HEK293 (cell line): ENCODE measurements around the gene PPARGC1A.

Source experiments
- BCL11A ChIP-seq: fragments of 450-650 bp; formaldehyde crosslinking; IDR thresholded peaks from 2 replicates; pipeline ENCODE4 v1.5.1; 2016; ENCODE audit warnings: low read depth, missing biosample characterization, missing genetic modification characterization
- CTCF ChIP-seq: fragments of 450-650 bp; formaldehyde crosslinking; IDR thresholded peaks from 2 replicates; pipeline ENCODE4 v1.5.1; 2016; ENCODE audit warnings: missing biosample characterization, missing genetic modification characterization
- REPIN1 ChIP-seq: fragments of 450-650 bp; formaldehyde crosslinking; IDR thresholded peaks from 2 replicates; pipeline ENCODE4 v1.5.1; 2017; ENCODE audit warnings: missing biosample characterization, missing genetic modification characterization, low read depth
- SCRT1 ChIP-seq: fragments of 450-650 bp; formaldehyde crosslinking; IDR thresholded peaks from 2 replicates; pipeline ENCODE4 v1.5.1; 2016; ENCODE audit warnings: missing biosample characterization, missing genetic modification characterization, borderline replicate concordance
- SP3 ChIP-seq: fragments of 450-650 bp; formaldehyde crosslinking; IDR thresholded peaks from 2 replicates; pipeline ENCODE4 v1.5.1; 2016; ENCODE audit warnings: missing biosample characterization, missing genetic modification characterization
- SP7 ChIP-seq: fragments of 450-650 bp; formaldehyde crosslinking; IDR thresholded peaks from 2 replicates; pipeline ENCODE4 v1.5.1; 2016; ENCODE audit warnings: missing biosample characterization, missing genetic modification characterization
- TSHZ1 ChIP-seq: fragments of 450-650 bp; formaldehyde crosslinking; IDR thresholded peaks from 2 replicates; pipeline ENCODE4 v1.5.1; 2016; ENCODE audit warnings: missing biosample characterization, missing genetic modification characterization, borderline replicate concordance
- WT1 ChIP-seq: fragments of 450-650 bp; formaldehyde crosslinking; IDR thresholded peaks from 2 replicates; pipeline ENCODE4 v1.5.1; 2016; ENCODE audit warnings: missing biosample characterization, missing genetic modification characterization
- ZNF155 ChIP-seq: fragments of 450-650 bp; formaldehyde crosslinking; IDR thresholded peaks from 2 replicates; pipeline ENCODE4 v1.5.1; 2016; ENCODE audit warnings: missing biosample characterization, missing genetic modification characterization
- ZNF18 ChIP-seq: fragments of 450-650 bp; formaldehyde crosslinking; IDR thresholded peaks from 2 replicates; pipeline ENCODE4 v1.5.1; 2016; ENCODE audit warnings: missing biosample characterization, missing genetic modification characterization
- ZNF19 ChIP-seq: fragments of 450-650 bp; formaldehyde crosslinking; IDR thresholded peaks from 2 replicates; pipeline ENCODE4; 2016; ENCODE audit warnings: missing biosample characterization, missing genetic modification characterization, low read depth
- ZNF2 ChIP-seq: fragments of 450-650 bp; formaldehyde crosslinking; IDR thresholded peaks from 2 replicates; pipeline ENCODE4 v1.5.1; 2016; ENCODE audit warnings: missing biosample characterization, missing genetic modification characterization
- ZNF292 ChIP-seq: fragments of 450-650 bp; formaldehyde crosslinking; IDR thresholded peaks from 2 replicates; pipeline ENCODE4 v1.5.1; 2016; ENCODE audit warnings: low read depth, missing biosample characterization, missing genetic modification characterization, borderline replicate concordance
- ZNF324 ChIP-seq: fragments of 450-650 bp; formaldehyde crosslinking; IDR thresholded peaks from 2 replicates; pipeline ENCODE4 v1.5.1; 2016; ENCODE audit warnings: missing biosample characterization, missing genetic modification characterization
- ZNF391 ChIP-seq: fragments of 450-650 bp; formaldehyde crosslinking; IDR thresholded peaks from 2 replicates; pipeline ENCODE4 v1.5.1; 2016; ENCODE audit warnings: low read depth, missing biosample characterization, missing genetic modification characterization, borderline replicate concordance
- ZNF394 ChIP-seq: fragments of 450-650 bp; formaldehyde crosslinking; IDR thresholded peaks from 2 replicates; pipeline ENCODE4 v1.5.1; 2016; ENCODE audit warnings: missing biosample characterization, missing genetic modification characterization, mild to moderate bottlenecking, moderate library complexity, borderline replicate concordance
- ZNF488 ChIP-seq: fragments of 450-650 bp; formaldehyde crosslinking; IDR thresholded peaks from 2 replicates; pipeline ENCODE4 v1.5.1; 2016; ENCODE audit warnings: missing biosample characterization, missing genetic modification characterization
- ZNF544 ChIP-seq: fragments of 450-650 bp; formaldehyde crosslinking; IDR thresholded peaks from 2 replicates; pipeline ENCODE4 v1.5.0; 2017; ENCODE audit warnings: missing biosample characterization, missing genetic modification characterization
- ZNF561 ChIP-seq: fragments of 450-650 bp; IDR thresholded peaks from 2 replicates; pipeline ENCODE4 v1.5.1; 2018; ENCODE audit warnings: missing biosample characterization, missing genetic modification characterization, borderline replicate concordance
- ZNF596 ChIP-seq: fragments of 450-650 bp; IDR thresholded peaks from 2 replicates; pipeline ENCODE4 v1.5.0; 2018; ENCODE audit warnings: missing biosample characterization, mild to moderate bottlenecking, missing genetic modification characterization, moderate library complexity
- ZNF629 ChIP-seq: fragments of 450-650 bp; formaldehyde crosslinking; IDR thresholded peaks from 2 replicates; pipeline ENCODE4 v1.5.1; 2017; ENCODE audit warnings: missing biosample characterization, missing genetic modification characterization
- ZNF660 ChIP-seq: fragments of 450-650 bp; IDR thresholded peaks from 2 replicates; pipeline ENCODE4 v1.5.1; 2018; ENCODE audit warnings: missing biosample characterization, mild to moderate bottlenecking, missing genetic modification characterization
- ZNF692 ChIP-seq: fragments of 450-650 bp; formaldehyde crosslinking; IDR thresholded peaks from 2 replicates; pipeline ENCODE4 v1.5.1; 2016; ENCODE audit warnings: missing biosample characterization, missing genetic modification characterization
- ZNF791 ChIP-seq: fragments of 450-650 bp; formaldehyde crosslinking; IDR thresholded peaks from 2 replicates; pipeline ENCODE4 v1.5.1; 2016; ENCODE audit warnings: missing biosample characterization, missing genetic modification characterization
- ZXDB ChIP-seq: fragments of 450-650 bp; formaldehyde crosslinking; IDR thresholded peaks from 2 replicates; pipeline ENCODE4 v1.5.1; 2016; ENCODE audit warnings: missing biosample characterization, missing genetic modification characterization
- TF ChIP-seq, protein P1 (sequence below): fragments of 450-650 bp; formaldehyde crosslinking; IDR thresholded peaks from 2 replicates; pipeline ENCODE4 v1.5.1; 2016; ENCODE audit warnings: missing biosample characterization, missing genetic modification characterization
- TF ChIP-seq, protein P2 (sequence below): fragments of 450-650 bp; formaldehyde crosslinking; IDR thresholded peaks from 2 replicates; pipeline ENCODE4 v1.5.1; 2017; ENCODE audit warnings: missing biosample characterization, missing genetic modification characterization

The PPARGC1A gene

GRCh38 chr4:23818097-23818885 is 71.6 kb downstream of the PPARGC1A start (continued):
- TF ChIP-seq ZNF692 (no peak), SP7 (peak; percentile 84; the same call in 1 of the 2 replicates), ZNF19 (tag by site-specific recombination) (no peak), TSHZ1 (tag by site-specific recombination) (peak; percentile 84; the same call in 1 of the 2 replicates), ZNF629 (tag by site-specific recombination) (peak; percentile 64), BCL11A (tag by site-specific recombination) (0 out of 2 replicates have a peak, but pooled peaks have one; percentile 62), ZNF394 (tag by site-specific recombination) (no peak), ZNF324 (tag by site-specific recombination) (no peak), WT1 (tag by site-specific recombination) (peak; percentile 90), ZNF391 (tag by site-specific recombination) (peak; percentile 64; the same call in 1 of the 2 replicates), SCRT1 (tag by site-specific recombination) (peak; percentile 85; the same call in 1 of the 2 replicates), SP3 (tag by site-specific recombination) (no peak), CTCF (tag by site-specific recombination) (no peak), ZXDB (tag by site-specific recombination) (0 out of 2 replicates have a peak, but pooled peaks have one; percentile 38), ZNF660 (tag by site-specific recombination) (no peak), REPIN1 (tag by site-specific recombination) (no peak), ZNF544 (tag by site-specific recombination) (no peak), ZNF2 (tag by site-specific recombination) (peak; percentile 93), ZNF561 (tag by site-specific recombination) (peak; percentile 96), ZNF596 (peak; percentile 92), ZNF18 (tag by site-specific recombination) (peak; percentile 85), ZNF292 (tag by site-specific recombination) (no peak), ZNF155 (tag by site-specific recombination) (no peak), ZNF791 (no peak), ZNF488 (tag by site-specific recombination) (peak; percentile 47)
- TF ChIP-seq, protein P1, sequence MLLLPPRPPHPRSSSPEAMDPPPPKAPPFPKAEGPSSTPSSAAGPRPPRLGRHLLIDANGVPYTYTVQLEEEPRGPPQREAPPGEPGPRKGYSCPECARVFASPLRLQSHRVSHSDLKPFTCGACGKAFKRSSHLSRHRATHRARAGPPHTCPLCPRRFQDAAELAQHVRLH: peak; percentile 89
- TF ChIP-seq, protein P2, sequence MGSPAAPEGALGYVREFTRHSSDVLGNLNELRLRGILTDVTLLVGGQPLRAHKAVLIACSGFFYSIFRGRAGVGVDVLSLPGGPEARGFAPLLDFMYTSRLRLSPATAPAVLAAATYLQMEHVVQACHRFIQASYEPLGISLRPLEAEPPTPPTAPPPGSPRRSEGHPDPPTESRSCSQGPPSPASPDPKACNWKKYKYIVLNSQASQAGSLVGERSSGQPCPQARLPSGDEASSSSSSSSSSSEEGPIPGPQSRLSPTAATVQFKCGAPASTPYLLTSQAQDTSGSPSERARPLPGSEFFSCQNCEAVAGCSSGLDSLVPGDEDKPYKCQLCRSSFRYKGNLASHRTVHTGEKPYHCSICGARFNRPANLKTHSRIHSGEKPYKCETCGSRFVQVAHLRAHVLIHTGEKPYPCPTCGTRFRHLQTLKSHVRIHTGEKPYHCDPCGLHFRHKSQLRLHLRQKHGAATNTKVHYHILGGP (tag by site-specific recombination): peak; percentile 30; the same call in 1 of the 2 replicates
